Hematopoietic multipotent progenitor cell treated with erythropoietin and hydrocortisone succinate and interleukin-3 and kit ligand, for 6 days (in vitro differentiated cells): Measurements from ENCODE around the gene GNL3.
A peak's percentile ranks its signal among the peaks of the same experiment; 100 is the strongest.

Source experiments
- DNase-seq: peaks from one replicate; pipeline ENCODE4 v3.0.0-alpha.2; 2015

The GNL3 gene

GRCh38 chr3:52690560-52690959 is 4.7 kb downstream of the GNL3 start:
- no peak for DNase-seq

GRCh38 chr3:52693071-52693470 is 7.2 kb downstream of the GNL3 start:
- no peak for DNase-seq

GRCh38 chr3:52694528-52695189 is 8.8 kb downstream of the GNL3 start:
- DNase-seq = no peak

- DNase-seq = no peak
Measured at GRCh38 chr3:52695798-52696671, 10.2 kb downstream of the GNL3 start.

- DNase-seq = no peak
Measured at GRCh38 chr3:52696830-52697631, 11.2 kb downstream of the GNL3 start.

- DNase-seq = no peak
Measured at GRCh38 chr3:52697632-52697965, 11.8 kb downstream of the GNL3 start.

GRCh38 chr3:52703341-52703740 is 17.5 kb downstream of the GNL3 start:
- peak; percentile 82 for DNase-seq

GRCh38 chr3:52704611-52705437 is 19.0 kb downstream of the GNL3 start:
- DNase-seq = peak; percentile 46

GRCh38 chr3:52705438-52705687 is 19.5 kb downstream of the GNL3 start:
- no peak for DNase-seq

- DNase-seq = peak; percentile 95
Measured at GRCh38 chr3:52705688-52706686, 20.2 kb downstream of the GNL3 start, which contains the start of the genes GLT8D1 and SPCS1. GLT8D1 (minus strand) TSS chr3:52705791; CDS start chr3:52700460, 5,331 bp downstream. SPCS1 (plus strand) TSS chr3:52706106; CDS start chr3:52706247, 141 bp downstream.

GRCh38 chr3:52707585-52707984 is 21.8 kb downstream of the GNL3 start:
- DNase-seq = no peak

- DNase-seq = no peak
Measured at GRCh38 chr3:52710512-52710911, 24.7 kb downstream of the GNL3 start.

GRCh38 chr3:52712291-52713212 is 26.7 kb downstream of the GNL3 start:
- no peak for DNase-seq

- DNase-seq = no peak
Measured at GRCh38 chr3:52714335-52715302, 28.8 kb downstream of the GNL3 start.

- DNase-seq = no peak
Measured at GRCh38 chr3:52715714-52716305, 30.0 kb downstream of the GNL3 start.

- no peak for DNase-seq
Measured at GRCh38 chr3:52719618-52720017, 33.8 kb downstream of the GNL3 start.

- peak; percentile 79 for DNase-seq
Measured at GRCh38 chr3:52721002-52721729, 35.3 kb downstream of the GNL3 start.

- no peak for DNase-seq
Measured at GRCh38 chr3:52721730-52722008, 35.8 kb downstream of the GNL3 start.
